GM21423 (cell line): ENCODE measurements around the gene CRYZL1.

Source experiments
- ATAC-seq: cut with Tn5 transposase; IDR thresholded peaks from one replicate; pipeline ENCODE4 v1.9.1; 2021; ENCODE audit warnings: mild to moderate bottlenecking, moderate library complexity; ENCODE audit not compliant: unreplicated experiment

The CRYZL1 gene

GRCh38 chr21:33542640-33543504 lies 98.7 kb downstream of the CRYZL1 start, which contains the start of gene SON:
Gene SON, plus strand, starts transcription at chr21:33543038. Its CDS starts 55 bp downstream, at chr21:33543093.
- ATAC-seq = peak; percentile 95

GRCh38 chr21:33541756-33542639 lies 99.5 kb downstream of the CRYZL1 start, which contains the start of gene GART:
Gene GART, minus strand, starts transcription at chr21:33542117. Its CDS starts 2,802 bp downstream, at chr21:33539315.
- peak; percentile 46 for ATAC-seq

- no peak for ATAC-seq
These were observed 100.3 kb downstream of the CRYZL1 start for GRCh38 chr21:33541105-33541711.

GRCh38 chr21:33540711-33541104 lies 100.8 kb downstream of the CRYZL1 start:
- no peak for ATAC-seq

- no peak for ATAC-seq
These were observed 101.9 kb downstream of the CRYZL1 start for GRCh38 chr21:33539616-33540015.
